ENCODE data around the gene CSF2RB.

Gene CSF2RB

GRCh38 chr22:36922105-36922608, 8.7 kb downstream of the CSF2RB start:
- DNase-seq = no peak

- DNase-seq = no peak
Measured at GRCh38 chr22:36922711-36923110, 9.3 kb downstream of the CSF2RB start.

GRCh38 chr22:36923131-36923788, 9.8 kb downstream of the CSF2RB start:
- peak; percentile 73 for DNase-seq

- no peak for DNase-seq
Measured at GRCh38 chr22:36924151-36924698, 10.8 kb downstream of the CSF2RB start.

GRCh38 chr22:36925388-36926290, 12.2 kb downstream of the CSF2RB start:
- no peak for DNase-seq

GRCh38 chr22:36926309-36926708, 12.9 kb downstream of the CSF2RB start:
- DNase-seq = no peak

GRCh38 chr22:36926721-36927435, 13.4 kb downstream of the CSF2RB start:
- no peak for DNase-seq

GRCh38 chr22:36927671-36928070, 14.2 kb downstream of the CSF2RB start:
- DNase-seq = no peak

- no peak for DNase-seq
Measured at GRCh38 chr22:36928196-36928595, 14.8 kb downstream of the CSF2RB start.

GRCh38 chr22:36928786-36929535, 15.5 kb downstream of the CSF2RB start:
- no peak for DNase-seq

- no peak for DNase-seq
Measured at GRCh38 chr22:36929621-36930020, 16.2 kb downstream of the CSF2RB start.

GRCh38 chr22:36930041-36930935, 16.9 kb downstream of the CSF2RB start:
- DNase-seq = no peak

- no peak for DNase-seq
Measured at GRCh38 chr22:36931446-36931845, 18.0 kb downstream of the CSF2RB start.

- DNase-seq = no peak
Measured at GRCh38 chr22:36933629-36934417, 20.4 kb downstream of the CSF2RB start.

GRCh38 chr22:36934418-36935312, 21.2 kb downstream of the CSF2RB start:
- no peak for DNase-seq

GRCh38 chr22:36935313-36935610, 21.8 kb downstream of the CSF2RB start:
- DNase-seq = no peak

- DNase-seq = no peak
Measured at GRCh38 chr22:36935694-36936093, 22.3 kb downstream of the CSF2RB start.

- peak; percentile 45 for DNase-seq
Measured at GRCh38 chr22:36936362-36937116, 23.1 kb downstream of the CSF2RB start.
